Vagina (tissue), 2 donors: ENCODE data around the gene ZNF467. TPM values are rescaled to one million over a fixed set of nuclear protein-coding genes. Genes with fewer than 3 reads are reported as not detected.

Experiments used
- DNase-seq, 2 donors: peaks; one replicate each; pipeline ENCODE4 v3.0.0-alpha.2; 2017; ENCODE audit errors: extremely low spot score in 2 of 2
- H3K27ac ChIP-seq: fragments of 200-600 bp; sonication (generic); one replicate; pipeline ENCODE4 v1.5.1; 2019
- H3K27me3 ChIP-seq: fragments of 200-600 bp; sonication (generic); one replicate; pipeline ENCODE4 v1.5.1; 2019
- H3K36me3 ChIP-seq, 2 donors: fragments of 200-600 bp; sonication (generic); one replicate each; pipeline ENCODE4 v1.5.1; 2017 to 2019
- H3K4me1 ChIP-seq: fragments of 200-600 bp; sonication (generic); one replicate; pipeline ENCODE4 v1.5.1; 2019
- H3K4me3 ChIP-seq, 2 donors: fragments of 200-600 bp; sonication (generic); 1 replicate in 1 of 2; 2 replicates in 1 of 2; pipeline ENCODE4 v1.5.1; 2016 to 2019
- H3K9me3 ChIP-seq: fragments of 200-600 bp; sonication (generic); one replicate; pipeline ENCODE4 v1.5.1; 2019
- POLR2A ChIP-seq, 2 donors: fragments of 450-650 bp; IDR thresholded peaks; one replicate each; pipeline ENCODE4 v1.6.1; 2017; ENCODE audit warnings: antibody characterized with exemption in 2 of 2, mild to moderate bottlenecking in 2 of 2, moderate library complexity in 2 of 2
- POLR2AphosphoS5 ChIP-seq, 2 donors: sonication (generic); formaldehyde crosslinking; IDR thresholded peaks; one replicate each; pipeline ENCODE4 v1.9.0; 2017; ENCODE audit warnings: antibody characterized with exemption in 2 of 2, mild to moderate bottlenecking in 2 of 2, low read depth in 1 of 2; ENCODE audit not compliant: insufficient read depth in 1 of 2
- intact Hi-C: fragments of 100-400 bp; cut with DNase I; formaldehyde crosslinking; loops from one replicate; pipeline ENCODE4 v1.15.1; 2023
- total RNA-seq: library from RNA; depleted of rRNA; stranded (reverse); fragments of >200 nt; gene quantifications from one replicate; pipeline ENCODE4 v1.2.3, GENCODE V29; 2016
- TF ChIP-seq, protein P1 (sequence below), 3 experiments: fragments of 450-650 bp in 2 of 3; fragments of 200-600 bp in 1 of 3; sonication (generic) in 1 of 3; IDR thresholded peaks; one replicate each; pipeline ENCODE4 v1.5.1; 2017 to 2019; ENCODE audit warnings: antibody characterized with exemption in 3 of 3, mild to moderate bottlenecking in 2 of 3, moderate library complexity in 2 of 3

Gene ZNF467
- total RNA-seq, 1 donor from 2014 or later, result 13.3 TPM

GRCh38 chr7:149796287-149796860 is 23.0 kb upstream of the ZNF467 start:
- Histone ChIP-seq H3K4me3 (no peak overlapping the region), H3K27ac (no peak overlapping the region), H3K4me1 (no peaks in the 10 kb centered on the region), H3K9me3 (no peaks in the 10 kb centered on the region), H3K27me3 (no peaks in the 10 kb centered on the region), H3K36me3 (no peaks in the 10 kb centered on the region)
- TF ChIP-seq POLR2A (IDR thresholded peaks at IDR 0.05) (no peak), POLR2AphosphoS5 (IDR thresholded peaks at IDR 0.05; ENCODE audit: insufficient read depth in 1 of 2, low read depth in 1 of 2) (no peak)
- TF ChIP-seq, protein P1, sequence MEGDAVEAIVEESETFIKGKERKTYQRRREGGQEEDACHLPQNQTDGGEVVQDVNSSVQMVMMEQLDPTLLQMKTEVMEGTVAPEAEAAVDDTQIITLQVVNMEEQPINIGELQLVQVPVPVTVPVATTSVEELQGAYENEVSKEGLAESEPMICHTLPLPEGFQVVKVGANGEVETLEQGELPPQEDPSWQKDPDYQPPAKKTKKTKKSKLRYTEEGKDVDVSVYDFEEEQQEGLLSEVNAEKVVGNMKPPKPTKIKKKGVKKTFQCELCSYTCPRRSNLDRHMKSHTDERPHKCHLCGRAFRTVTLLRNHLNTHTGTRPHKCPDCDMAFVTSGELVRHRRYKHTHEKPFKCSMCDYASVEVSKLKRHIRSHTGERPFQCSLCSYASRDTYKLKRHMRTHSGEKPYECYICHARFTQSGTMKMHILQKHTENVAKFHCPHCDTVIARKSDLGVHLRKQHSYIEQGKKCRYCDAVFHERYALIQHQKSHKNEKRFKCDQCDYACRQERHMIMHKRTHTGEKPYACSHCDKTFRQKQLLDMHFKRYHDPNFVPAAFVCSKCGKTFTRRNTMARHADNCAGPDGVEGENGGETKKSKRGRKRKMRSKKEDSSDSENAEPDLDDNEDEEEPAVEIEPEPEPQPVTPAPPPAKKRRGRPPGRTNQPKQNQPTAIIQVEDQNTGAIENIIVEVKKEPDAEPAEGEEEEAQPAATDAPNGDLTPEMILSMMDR (IDR thresholded peaks at IDR 0.05), result no peak
- DNase-seq, result no peak
- intact Hi-C loops, result no loop called here

DNA sequence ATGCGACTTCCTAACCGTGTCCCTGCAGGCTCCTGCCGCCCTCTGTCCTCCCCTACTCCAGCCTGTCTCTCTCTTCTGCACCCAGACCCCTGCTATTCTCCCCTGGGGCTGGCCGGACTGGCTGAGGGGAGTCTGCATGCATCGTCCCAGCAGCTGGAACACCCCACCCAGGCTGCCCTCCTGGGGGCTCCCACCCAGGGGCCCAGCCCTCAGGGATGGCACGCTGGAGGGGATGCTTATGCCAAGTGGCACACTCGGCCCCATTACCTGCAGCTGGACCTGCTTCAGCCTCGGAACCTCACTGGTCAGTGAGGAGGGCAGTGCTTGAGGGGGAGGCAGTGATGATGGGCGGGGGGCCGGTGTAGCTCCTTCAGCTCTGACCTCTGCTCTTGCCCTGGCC is 21.7 kb upstream of the ZNF467 start:
- H3K4me3 ChIP-seq, result no peak overlapping the region
- H3K36me3 ChIP-seq, result no peaks in the 10 kb centered on the region
- DNase-seq, result no peak
- no peak overlapping the region for H3K27ac ChIP-seq
- intact Hi-C loops, result no loop called here
- no peak for TF ChIP-seq POLR2A (IDR thresholded peaks at IDR 0.05)
- TF ChIP-seq POLR2AphosphoS5 (IDR thresholded peaks at IDR 0.05; ENCODE audit: insufficient read depth in 1 of 2, low read depth in 1 of 2), result no peak
- TF ChIP-seq, protein P1 (IDR thresholded peaks at IDR 0.05), result no peak
- no peaks in the 10 kb centered on the region for H3K9me3 ChIP-seq
- no peaks in the 10 kb centered on the region for H3K4me1 ChIP-seq
- no peaks in the 10 kb centered on the region for H3K27me3 ChIP-seq

- no peaks in the 10 kb centered on the region for H3K27me3 ChIP-seq
- intact Hi-C loops, result no loop called here
- DNase-seq, result no peak
- no peak overlapping the region for H3K27ac ChIP-seq
- H3K36me3 ChIP-seq, result no peaks in the 10 kb centered on the region
- H3K9me3 ChIP-seq, result no peaks in the 10 kb centered on the region
- no peaks in the 10 kb centered on the region for H3K4me1 ChIP-seq
- TF ChIP-seq POLR2A (IDR thresholded peaks at IDR 0.05) (no peak), POLR2AphosphoS5 (IDR thresholded peaks at IDR 0.05; ENCODE audit: insufficient read depth in 1 of 2, low read depth in 1 of 2) (no peak)
- TF ChIP-seq, protein P1 (IDR thresholded peaks at IDR 0.05), result no peak
- H3K4me3 ChIP-seq, result no peak overlapping the region
Measured at GRCh38 chr7:149794661-149795060, 21.3 kb upstream of the ZNF467 start.

- Histone ChIP-seq H3K9me3 (no peaks in the 10 kb centered on the region), H3K27ac (no peak overlapping the region), H3K36me3 (no peaks in the 10 kb centered on the region), H3K27me3 (no peaks in the 10 kb centered on the region), H3K4me1 (no peaks in the 10 kb centered on the region), H3K4me3 (no peak overlapping the region)
- no peak for TF ChIP-seq POLR2AphosphoS5 (IDR thresholded peaks at IDR 0.05; ENCODE audit: insufficient read depth in 1 of 2, low read depth in 1 of 2)
- TF ChIP-seq, protein P1 (IDR thresholded peaks at IDR 0.05), result no peak
- no peak for TF ChIP-seq POLR2A (IDR thresholded peaks at IDR 0.05)
- intact Hi-C loops, result no loop called here
- DNase-seq, result no peak
Measured at GRCh38 chr7:149793261-149793660, 19.9 kb upstream of the ZNF467 start.

DNA sequence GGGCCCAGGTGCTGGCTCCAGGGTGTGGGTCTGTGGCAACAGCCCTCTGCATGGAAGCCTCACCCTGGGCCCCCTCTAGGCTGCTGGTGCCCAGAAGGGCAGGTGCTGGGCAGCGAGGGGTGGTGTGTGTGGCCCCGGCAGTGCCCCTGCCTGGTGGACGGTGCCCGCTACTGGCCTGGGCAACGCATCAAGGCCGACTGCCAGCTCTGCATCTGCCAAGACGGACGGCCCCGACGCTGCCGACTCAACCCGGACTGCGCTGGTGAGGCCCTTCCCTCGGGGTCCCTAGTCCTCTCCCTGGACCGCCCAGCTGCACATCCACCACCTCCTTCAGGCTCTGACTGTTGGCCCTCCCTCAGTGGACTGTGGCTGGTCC is 18.8 kb upstream of the ZNF467 start:
- H3K27me3 ChIP-seq, result no peaks in the 10 kb centered on the region

More for the DNA sequence above, 18.8 kb upstream of the ZNF467 start:
- no peak overlapping the region for H3K27ac ChIP-seq
- DNase-seq, result no peak
- no peak for TF ChIP-seq POLR2AphosphoS5 (IDR thresholded peaks at IDR 0.05; ENCODE audit: insufficient read depth in 1 of 2, low read depth in 1 of 2)
- TF ChIP-seq, protein P1 (IDR thresholded peaks at IDR 0.05), result no peak
- TF ChIP-seq POLR2A (IDR thresholded peaks at IDR 0.05), result no peak
- no peak overlapping the region for H3K4me3 ChIP-seq
- intact Hi-C loops, result no loop called here
- H3K36me3 ChIP-seq, result no peaks in the 10 kb centered on the region
- no peaks in the 10 kb centered on the region for H3K9me3 ChIP-seq
- H3K4me1 ChIP-seq, result no peaks in the 10 kb centered on the region
